IMR-90 (cell line): ENCODE data around the gene VAV3.

Experiments used
- CEBPB ChIP-seq: IDR thresholded peaks from 2 replicates; pipeline ENCODE4 v1.6.1; 2012; ENCODE audit warnings: low read depth, low read length, improper control_type of control experiment
- CHD1 ChIP-seq: IDR thresholded peaks from 2 replicates; pipeline ENCODE4 v1.6.1; 2012; ENCODE audit warnings: low read depth, low read length, improper control_type of control experiment
- CTCF ChIP-seq: conservative IDR thresholded peaks from 2 replicates; pipeline ENCODE4 v1.5.1; 2012; ENCODE audit warnings: mild to moderate bottlenecking, low read depth, low read length, improper control_type of control experiment
- FOS ChIP-seq: fragments of 150-350 bp; IDR thresholded peaks from 2 replicates; pipeline ENCODE4 v1.6.1; 2016; ENCODE audit warnings: low read depth, low read length
- MAFK ChIP-seq: IDR thresholded peaks from 2 replicates; pipeline ENCODE4 v1.6.1; 2012; ENCODE audit warnings: low read depth, low read length, improper control_type of control experiment
- MAZ ChIP-seq: IDR thresholded peaks from 2 replicates; pipeline ENCODE4 v1.6.1; 2012; ENCODE audit warnings: low read depth, mild to moderate bottlenecking, low read length, improper control_type of control experiment, moderate library complexity, borderline replicate concordance
- MXI1 ChIP-seq: IDR thresholded peaks from 2 replicates; pipeline ENCODE4 v1.6.1; 2012; ENCODE audit warnings: low read depth, mild to moderate bottlenecking, low read length, moderate library complexity, borderline replicate concordance
- NFE2L2 ChIP-seq: fragments of 150-350 bp; IDR thresholded peaks from 2 replicates; pipeline ENCODE4 v1.6.1; 2016; ENCODE audit warnings: low read depth, mild to moderate bottlenecking, low read length
- POLR2A ChIP-seq: IDR thresholded peaks from 2 replicates; pipeline ENCODE4 v1.6.1; 2012; ENCODE audit warnings: mild to moderate bottlenecking, low read depth, low read length
- RAD21 ChIP-seq: IDR thresholded peaks from 2 replicates; pipeline ENCODE4 v1.6.1; 2012; ENCODE audit warnings: low read length, improper control_type of control experiment
- RCOR1 ChIP-seq: IDR thresholded peaks from 2 replicates; pipeline ENCODE4 v1.6.1; 2012; ENCODE audit warnings: mild to moderate bottlenecking, low read length, improper control_type of control experiment; ENCODE audit not compliant: insufficient replicate concordance
- RFX5 ChIP-seq: IDR thresholded peaks from 2 replicates; pipeline ENCODE4 v1.8.0; 2012; ENCODE audit warnings: low read depth, mild to moderate bottlenecking, low read length, moderate library complexity
- SMC3 ChIP-seq: fragments of 150-350 bp; IDR thresholded peaks from 2 replicates; pipeline ENCODE4 v1.6.1; 2016; ENCODE audit warnings: low read depth, mild to moderate bottlenecking, antibody characterized with exemption, low read length, moderate library complexity
- USF2 ChIP-seq: fragments of 150-350 bp; IDR thresholded peaks from 2 replicates; pipeline ENCODE4 v1.6.1; 2017; ENCODE audit warnings: mild to moderate bottlenecking, antibody characterized with exemption, low read length, low read depth

GRCh38 chr1:107538502-107538901, 426.5 kb downstream of the VAV3 start:
- TF ChIP-seq USF2 = no peak
- TF ChIP-seq FOS = no peak
- no peak for TF ChIP-seq CTCF
- no peak for TF ChIP-seq SMC3
- TF ChIP-seq POLR2A = no peak
- no peak for TF ChIP-seq RCOR1
- no peak for TF ChIP-seq CEBPB
- TF ChIP-seq MAZ = no peak
- TF ChIP-seq MXI1 = no peak
- no peak for TF ChIP-seq RFX5
- TF ChIP-seq NFE2L2 = no peak
- TF ChIP-seq RAD21 = no peak
- no peak for TF ChIP-seq MAFK
- no peak for TF ChIP-seq CHD1
